ENCODE measurements around the gene PDXK. TPM values are rescaled to one million over a fixed set of nuclear protein-coding genes. Genes with fewer than 3 reads are reported as not detected.
A peak's percentile ranks its signal among the peaks of the same experiment; 100 is the strongest.

Gene PDXK
- total and polyA plus RNA-seq, 9 donors: 20.9 to 31.6 (median 21.8) TPM

GRCh38 chr21:43686811-43687565 lies 31.9 kb upstream of the PDXK start:
- Histone ChIP-seq H3K4me1 (ENCODE audit: control insufficient read depth, insufficient read depth, low read length) (peaks cover 5% of the 10 kb centered on the region), H3K4me3 (ENCODE audit: low read length) (no peak overlapping the region), H3K27me3 (ENCODE audit: control insufficient read depth, insufficient read depth, low read length) (no peaks in the 10 kb centered on the region), H3K36me3 (ENCODE audit: control insufficient read depth, insufficient read depth, low read length) (peaks cover 88% of the 10 kb centered on the region), H3K9me3 (replicated peaks; ENCODE audit: control insufficient read depth, low read depth, low read length) (no peaks in the 10 kb centered on the region), H3K27ac (ENCODE audit: low read length) (no peak overlapping the region)
- WGBS (ENCODE audit: insufficient coverage): 84% methylated on average over 17 of the region's 21 CpGs
- no peak for DNase-seq

GRCh38 chr21:43687566-43688399 lies 31.1 kb upstream of the PDXK start:
- H3K27ac ChIP-seq (ENCODE audit: low read length): no peak overlapping the region
- peak; percentile 13 for DNase-seq
- WGBS (ENCODE audit: insufficient coverage): 79% methylated on average over 26 of the region's 27 CpGs

GRCh38 chr21:43688906-43689305 lies 30.0 kb upstream of the PDXK start:
- H3K9me3 ChIP-seq (replicated peaks; ENCODE audit: control insufficient read depth, low read depth, low read length): no peaks in the 10 kb centered on the region
- H3K36me3 ChIP-seq (ENCODE audit: control insufficient read depth, insufficient read depth, low read length): peaks cover 94% of the 10 kb centered on the region
- no peak overlapping the region for H3K27ac ChIP-seq (ENCODE audit: low read length)
- H3K4me3 ChIP-seq (ENCODE audit: low read length): no peak overlapping the region
- H3K4me1 ChIP-seq (ENCODE audit: control insufficient read depth, insufficient read depth, low read length): peaks cover 5% of the 10 kb centered on the region
- 94% methylated on average over 12 of the region's 12 CpGs for WGBS (ENCODE audit: insufficient coverage)
- no peak for DNase-seq
- no peaks in the 10 kb centered on the region for H3K27me3 ChIP-seq (ENCODE audit: control insufficient read depth, insufficient read depth, low read length)

More at GRCh38 chr21:43687566-43688399, 31.1 kb upstream of the PDXK start:
- no peaks in the 10 kb centered on the region for H3K27me3 ChIP-seq (ENCODE audit: control insufficient read depth, insufficient read depth, low read length)
- peaks cover 90% of the 10 kb centered on the region for H3K36me3 ChIP-seq (ENCODE audit: control insufficient read depth, insufficient read depth, low read length)
- H3K4me3 ChIP-seq (ENCODE audit: low read length): no peak overlapping the region
- H3K4me1 ChIP-seq (ENCODE audit: control insufficient read depth, insufficient read depth, low read length): peaks cover 5% of the 10 kb centered on the region
- no peaks in the 10 kb centered on the region for H3K9me3 ChIP-seq (replicated peaks; ENCODE audit: control insufficient read depth, low read depth, low read length)

- no peak for DNase-seq
- Histone ChIP-seq H3K4me1 (ENCODE audit: control insufficient read depth, insufficient read depth, low read length) (peaks cover 5% of the 10 kb centered on the region), H3K9me3 (replicated peaks; ENCODE audit: control insufficient read depth, low read depth, low read length) (no peaks in the 10 kb centered on the region), H3K27ac (ENCODE audit: low read length) (no peak overlapping the region), H3K4me3 (ENCODE audit: low read length) (no peak overlapping the region), H3K36me3 (ENCODE audit: control insufficient read depth, insufficient read depth, low read length) (peaks cover 95% of the 10 kb centered on the region), H3K27me3 (ENCODE audit: control insufficient read depth, insufficient read depth, low read length) (no peaks in the 10 kb centered on the region)
- 90% methylated on average over 31 of the region's 32 CpGs for WGBS (ENCODE audit: insufficient coverage)
Observed at GRCh38 chr21:43689556-43690337, 29.2 kb upstream of the PDXK start.

GRCh38 chr21:43690346-43690745 lies 28.6 kb upstream of the PDXK start:
- Histone ChIP-seq H3K9me3 (replicated peaks; ENCODE audit: control insufficient read depth, low read depth, low read length) (no peaks in the 10 kb centered on the region), H3K36me3 (ENCODE audit: control insufficient read depth, insufficient read depth, low read length) (peaks cover 90% of the 10 kb centered on the region), H3K27ac (ENCODE audit: low read length) (no peak overlapping the region), H3K4me1 (ENCODE audit: control insufficient read depth, insufficient read depth, low read length) (peaks cover 5% of the 10 kb centered on the region), H3K4me3 (ENCODE audit: low read length) (no peak overlapping the region), H3K27me3 (ENCODE audit: control insufficient read depth, insufficient read depth, low read length) (no peaks in the 10 kb centered on the region)
- WGBS (ENCODE audit: insufficient coverage): 88% methylated on average over 7 of the region's 7 CpGs
- DNase-seq: no peak

- Histone ChIP-seq H3K4me3 (ENCODE audit: low read length) (no peak overlapping the region), H3K9me3 (replicated peaks; ENCODE audit: control insufficient read depth, low read depth, low read length) (no peaks in the 10 kb centered on the region), H3K27me3 (ENCODE audit: control insufficient read depth, insufficient read depth, low read length) (no peaks in the 10 kb centered on the region), H3K27ac (ENCODE audit: low read length) (no peak overlapping the region), H3K36me3 (ENCODE audit: control insufficient read depth, insufficient read depth, low read length) (peaks cover 85% of the 10 kb centered on the region), H3K4me1 (ENCODE audit: control insufficient read depth, insufficient read depth, low read length) (peaks cover 5% of the 10 kb centered on the region)
- WGBS (ENCODE audit: insufficient coverage): 98% methylated on average over 16 of the region's 25 CpGs
- DNase-seq: no peak
Observed at GRCh38 chr21:43691086-43691795, 27.7 kb upstream of the PDXK start.

- no peak overlapping the region for H3K27ac ChIP-seq (ENCODE audit: low read length)
- WGBS (ENCODE audit: insufficient coverage): 93% methylated on average over 7 of the region's 10 CpGs
- H3K9me3 ChIP-seq (replicated peaks; ENCODE audit: control insufficient read depth, low read depth, low read length): no peaks in the 10 kb centered on the region
- H3K4me3 ChIP-seq (ENCODE audit: low read length): no peak overlapping the region
- DNase-seq: no peak
- peaks cover 83% of the 10 kb centered on the region for H3K36me3 ChIP-seq (ENCODE audit: control insufficient read depth, insufficient read depth, low read length)
- H3K4me1 ChIP-seq (ENCODE audit: control insufficient read depth, insufficient read depth, low read length): peaks cover 5% of the 10 kb centered on the region
- no peaks in the 10 kb centered on the region for H3K27me3 ChIP-seq (ENCODE audit: control insufficient read depth, insufficient read depth, low read length)
Observed at GRCh38 chr21:43691801-43692200, 27.1 kb upstream of the PDXK start.

GRCh38 chr21:43692949-43693348 lies 26.0 kb upstream of the PDXK start:
- 91% methylated on average over 4 of the region's 8 CpGs for WGBS (ENCODE audit: insufficient coverage)
- DNase-seq: no peak
- Histone ChIP-seq H3K4me1 (ENCODE audit: control insufficient read depth, insufficient read depth, low read length) (no peaks in the 10 kb centered on the region), H3K27me3 (ENCODE audit: control insufficient read depth, insufficient read depth, low read length) (no peaks in the 10 kb centered on the region), H3K4me3 (ENCODE audit: low read length) (no peak overlapping the region), H3K9me3 (replicated peaks; ENCODE audit: control insufficient read depth, low read depth, low read length) (no peaks in the 10 kb centered on the region), H3K27ac (ENCODE audit: low read length) (no peak overlapping the region), H3K36me3 (ENCODE audit: control insufficient read depth, insufficient read depth, low read length) (peaks cover 72% of the 10 kb centered on the region)

GRCh38 chr21:43693981-43694380 lies 24.9 kb upstream of the PDXK start:
- no peaks in the 10 kb centered on the region for H3K9me3 ChIP-seq (replicated peaks; ENCODE audit: control insufficient read depth, low read depth, low read length)
- no peaks in the 10 kb centered on the region for H3K4me1 ChIP-seq (ENCODE audit: control insufficient read depth, insufficient read depth, low read length)
- H3K4me3 ChIP-seq (ENCODE audit: low read length): no peak overlapping the region
- 93% methylated on average over 22 of the region's 23 CpGs for WGBS (ENCODE audit: insufficient coverage)
- peaks cover 62% of the 10 kb centered on the region for H3K36me3 ChIP-seq (ENCODE audit: control insufficient read depth, insufficient read depth, low read length)
- H3K27ac ChIP-seq (ENCODE audit: low read length): no peak overlapping the region
- DNase-seq: no peak
- H3K27me3 ChIP-seq (ENCODE audit: control insufficient read depth, insufficient read depth, low read length): no peaks in the 10 kb centered on the region

Data from muscle of leg (tissue), 11 donors.